GM19438 (cell line): ENCODE results near the gene NINL.

Experiments used
- ATAC-seq: cut with Tn5 transposase; IDR thresholded peaks from one replicate; pipeline ENCODE4 v1.9.1; 2021; ENCODE audit warnings: low read depth; ENCODE audit not compliant: unreplicated experiment

Gene NINL

GRCh38 chr20:25535762-25536161 is 49.6 kb downstream of the NINL start:
- ATAC-seq: no peak

- ATAC-seq: no peak
These were observed 50.5 kb downstream of the NINL start for GRCh38 chr20:25534845-25535244.

- no peak for ATAC-seq
These were observed 51.2 kb downstream of the NINL start for GRCh38 chr20:25533920-25534700.

GRCh38 chr20:25532971-25533391 is 52.4 kb downstream of the NINL start:
- ATAC-seq: no peak

- ATAC-seq: no peak
These were observed 53.1 kb downstream of the NINL start for GRCh38 chr20:25532015-25532751.

GRCh38 chr20:25529295-25529951 is 55.9 kb downstream of the NINL start:
- ATAC-seq: no peak

- ATAC-seq: no peak
These were observed 57.4 kb downstream of the NINL start for GRCh38 chr20:25527949-25528348.

GRCh38 chr20:25526446-25526845 is 58.9 kb downstream of the NINL start:
- no peak for ATAC-seq

- ATAC-seq: no peak
These were observed 59.5 kb downstream of the NINL start for GRCh38 chr20:25525867-25526266.

- ATAC-seq: no peak
These were observed 60.0 kb downstream of the NINL start for GRCh38 chr20:25525295-25525694.

GRCh38 chr20:25521382-25521781 is 63.9 kb downstream of the NINL start:
- ATAC-seq: no peak

- ATAC-seq: no peak
These were observed 68.2 kb downstream of the NINL start for GRCh38 chr20:25517124-25517523.

- no peak for ATAC-seq
These were observed 70.5 kb downstream of the NINL start for GRCh38 chr20:25514747-25515340.

GRCh38 chr20:25514195-25514594 is 71.1 kb downstream of the NINL start:
- ATAC-seq: no peak

- no peak for ATAC-seq
These were observed 72.6 kb downstream of the NINL start for GRCh38 chr20:25512709-25513108.

GRCh38 chr20:25511183-25511582 is 74.1 kb downstream of the NINL start:
- ATAC-seq: no peak

GRCh38 chr20:25510721-25511120 is 74.6 kb downstream of the NINL start:
- no peak for ATAC-seq

- ATAC-seq: peak; percentile 57
These were observed 75.1 kb downstream of the NINL start for GRCh38 chr20:25510202-25510601.

- no peak for ATAC-seq
These were observed 76.2 kb downstream of the NINL start for GRCh38 chr20:25509084-25509483.

- ATAC-seq: no peak
These were observed 77.1 kb downstream of the NINL start for GRCh38 chr20:25508083-25508770.
